Right lobe of liver (tissue), 4 donors: Measurements from ENCODE around the gene RNPS1.

Experiments
- CTCF ChIP-seq, 4 donors: fragments of 200-600 bp in 3 of 4; fragments of 450-650 bp in 1 of 4; IDR thresholded peaks; one replicate each; pipeline versions ENCODE4 v1.5.1 to v1.8.0; 2016 to 2022; ENCODE audit warnings: antibody characterized with exemption in 4 of 4, mild to moderate bottlenecking in 2 of 4
- POLR2A ChIP-seq: fragments of 450-650 bp; IDR thresholded peaks from one replicate; pipeline ENCODE4 v1.6.1; 2017; ENCODE audit warnings: antibody characterized with exemption, mild to moderate bottlenecking
- donor health status: DM: no; HTN: no; CAD: no.
- donor health status: DM: no; HTN: no; CAD: no.
- donor health status: DM: no; HTN: yes; CAD: no.

- no peak for TF ChIP-seq CTCF (IDR thresholded peaks at IDR 0.05)
- no peak for TF ChIP-seq POLR2A
Observed at GRCh38 chr16:2299915-2300192, 31.9 kb upstream of the RNPS1 start.
